ENCODE data around the gene SLC25A47.
A peak's percentile ranks its signal among the peaks of the same experiment; 100 is the strongest.

The SLC25A47 gene

GRCh38 chr14:100375963-100376735 is 53.0 kb downstream of the SLC25A47 start, which contains the start of gene WDR25:
Gene WDR25, plus strand, starts transcription at chr14:100376485.
- peaks cover 0 to 3% of the 10 kb centered on the region in 2 donors for H3K36me3 ChIP-seq (ENCODE audit: control insufficient read depth in 2 of 2, insufficient read depth in 2 of 2, low read length in 2 of 2)
- no peaks in the 10 kb centered on the region for H3K9me3 ChIP-seq (ENCODE audit: control insufficient read depth in 2 of 2, low read length in 2 of 2)
- peaks cover 14 to 15% of the 10 kb centered on the region in 2 donors for H3K4me1 ChIP-seq (ENCODE audit: control insufficient read depth in 2 of 2, insufficient read depth in 2 of 2, low read length in 2 of 2)
- no peaks in the 10 kb centered on the region for H3K27me3 ChIP-seq (ENCODE audit: control insufficient read depth in 2 of 2, insufficient read depth in 2 of 2, low read length in 2 of 2)
- peak within 1 kb of the TSS; percentile 87 to 88 for H3K9ac ChIP-seq (ENCODE audit: low read depth in 1 of 2, low read length in 2 of 2)
- H3K4me3 ChIP-seq (ENCODE audit: low read length in 2 of 2) = peak within 1 kb of the TSS; percentile 96 to 98
- H3K27ac ChIP-seq (ENCODE audit: low read depth in 2 of 2, low read length in 2 of 2) = peak within 1 kb of the TSS; percentile 86 to 94

- no peaks in the 10 kb centered on the region for H3K9me3 ChIP-seq (ENCODE audit: control insufficient read depth in 2 of 2, low read length in 2 of 2)
- H3K4me1 ChIP-seq (ENCODE audit: control insufficient read depth in 2 of 2, insufficient read depth in 2 of 2, low read length in 2 of 2) = peaks cover 14 to 15% of the 10 kb centered on the region in 2 donors
- H3K4me3 ChIP-seq (ENCODE audit: low read length in 2 of 2) = peak overlapping the region; percentile 96 to 98
- H3K36me3 ChIP-seq (ENCODE audit: control insufficient read depth in 2 of 2, insufficient read depth in 2 of 2, low read length in 2 of 2) = peaks cover 0 to 3% of the 10 kb centered on the region in 2 donors
- no peaks in the 10 kb centered on the region for H3K27me3 ChIP-seq (ENCODE audit: control insufficient read depth in 2 of 2, insufficient read depth in 2 of 2, low read length in 2 of 2)
- H3K9ac ChIP-seq (ENCODE audit: low read depth in 1 of 2, low read length in 2 of 2) = peak overlapping the region; percentile 72 to 87
- peak overlapping the region; percentile 86 to 94 for H3K27ac ChIP-seq (ENCODE audit: low read depth in 2 of 2, low read length in 2 of 2)
Observed at GRCh38 chr14:100376751-100377171, 53.6 kb downstream of the SLC25A47 start.
